ENCODE results near the gene IL33. TPM values are rescaled to one million over a fixed set of nuclear protein-coding genes. Genes with fewer than 3 reads are reported as not detected.

The IL33 gene
- total and polyA plus RNA-seq, 2 experiments from 2014 or later: 2.9 to 3.8 TPM

GRCh38 chr9:6224393-6225154 is 9.0 kb downstream of the IL33 start:
- in situ Hi-C loops (cut with MboI): no loop called here
- Histone ChIP-seq H3F3A (ENCODE audit: insufficient read depth) (peaks cover 3% of the 10 kb centered on the region; the same call in 1 of the 2 replicates), H3K79me2 (ENCODE audit: insufficient read depth) (no peaks in the 10 kb centered on the region), H3K4me2 (ENCODE audit: unreplicated experiment) (no peak overlapping the region), H4K20me1 (ENCODE audit: insufficient read depth) (no peaks in the 10 kb centered on the region), H3K27ac (no peak overlapping the region), H3K9me2 (ENCODE audit: insufficient read depth) (no peaks in the 10 kb centered on the region), H3K27me3 (replicated peaks; ENCODE audit: insufficient read depth) (no peaks in the 10 kb centered on the region), H3K36me3 (ENCODE audit: low read depth) (no peaks in the 10 kb centered on the region), H3K9me3 (ENCODE audit: low read depth) (no peaks in the 10 kb centered on the region), H3K9ac (no peak overlapping the region), H2AFZ (no peak overlapping the region), H3K4me1 (ENCODE audit: insufficient read depth) (peaks cover 15% of the 10 kb centered on the region), H3K4me3 (no peak overlapping the region)
- 70 to 75% methylated on average over 1 of the region's 1 CpG for WGBS, 2 experiments (ENCODE audit: low coverage in 1 of 2, low lambda C conversion rate in 2 of 2, missing lambda C conversion rate in 2 of 2)
- TF ChIP-seq EZH2 (IDR thresholded peaks at IDR 0.05; ENCODE audit: insufficient read depth, poor library complexity, severe bottlenecking) (no peak), EZH2phosphoT487 (IDR thresholded peaks at IDR 0.05; ENCODE audit: insufficient read depth, low read depth) (no peak)
- no peak for DNase-seq

DNA sequence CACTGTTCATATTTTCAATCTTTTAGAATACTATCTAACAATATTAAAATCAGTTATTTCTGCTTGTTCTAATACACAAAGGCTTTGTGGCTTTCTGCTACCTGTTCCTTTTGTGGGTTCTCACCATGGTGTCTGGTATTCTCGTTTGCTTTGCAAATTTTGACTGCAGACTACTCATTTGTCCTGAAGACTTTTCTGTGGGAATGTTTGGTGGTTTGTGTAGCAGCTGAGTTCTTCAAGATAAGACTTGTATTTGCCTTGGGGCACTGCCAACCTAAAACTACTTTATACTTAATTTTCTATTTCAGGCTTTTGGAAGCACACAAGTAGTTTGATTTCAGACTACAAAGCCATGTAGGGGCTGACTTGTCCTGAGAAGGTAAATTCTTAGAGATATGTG is 11.1 kb downstream of the IL33 start:
- Histone ChIP-seq H3K79me2 (ENCODE audit: insufficient read depth) (no peaks in the 10 kb centered on the region), H3K27ac (no peak overlapping the region), H3K4me3 (no peak overlapping the region), H2AFZ (no peak overlapping the region), H3K36me3 (ENCODE audit: low read depth) (no peaks in the 10 kb centered on the region), H3K4me1 (ENCODE audit: insufficient read depth) (peaks cover 26% of the 10 kb centered on the region), H3F3A (ENCODE audit: insufficient read depth) (peaks cover 17% of the 10 kb centered on the region; the same call in 1 of the 2 replicates), H4K20me1 (ENCODE audit: insufficient read depth) (no peaks in the 10 kb centered on the region), H3K9ac (no peak overlapping the region), H3K27me3 (replicated peaks; ENCODE audit: insufficient read depth) (no peaks in the 10 kb centered on the region), H3K4me2 (ENCODE audit: unreplicated experiment) (no peak overlapping the region), H3K9me2 (ENCODE audit: insufficient read depth) (no peaks in the 10 kb centered on the region), H3K9me3 (ENCODE audit: low read depth) (no peaks in the 10 kb centered on the region)
- TF ChIP-seq EZH2phosphoT487 (IDR thresholded peaks at IDR 0.05; ENCODE audit: insufficient read depth, low read depth) (no peak), EZH2 (IDR thresholded peaks at IDR 0.05; ENCODE audit: insufficient read depth, poor library complexity, severe bottlenecking) (no peak)
- peak; percentile 25 for DNase-seq
- in situ Hi-C loops (cut with MboI): no loop called here
- 36 to 38% methylated on average over 1 of the region's 1 CpG for WGBS, 2 experiments (ENCODE audit: low coverage in 1 of 2, low lambda C conversion rate in 2 of 2, missing lambda C conversion rate in 2 of 2)

- H3K9me3 ChIP-seq (ENCODE audit: low read depth): no peaks in the 10 kb centered on the region
- no peaks in the 10 kb centered on the region for H3K36me3 ChIP-seq (ENCODE audit: low read depth)
- H3K4me1 ChIP-seq (ENCODE audit: insufficient read depth): peaks cover 24% of the 10 kb centered on the region
- H3K9me2 ChIP-seq (ENCODE audit: insufficient read depth): no peaks in the 10 kb centered on the region
- DNase-seq: no peak
- H3K4me2 ChIP-seq (ENCODE audit: unreplicated experiment): no peak overlapping the region
- in situ Hi-C loops (cut with MboI): no loop called here
- H3F3A ChIP-seq (ENCODE audit: insufficient read depth): peaks cover 17% of the 10 kb centered on the region; the same call in 1 of the 2 replicates
- no peak overlapping the region for H2AFZ ChIP-seq
- H3K27me3 ChIP-seq (replicated peaks; ENCODE audit: insufficient read depth): no peaks in the 10 kb centered on the region
- no peaks in the 10 kb centered on the region for H3K79me2 ChIP-seq (ENCODE audit: insufficient read depth)
- TF ChIP-seq EZH2 (IDR thresholded peaks at IDR 0.05; ENCODE audit: insufficient read depth, poor library complexity, severe bottlenecking): no peak
- no peak for TF ChIP-seq EZH2phosphoT487 (IDR thresholded peaks at IDR 0.05; ENCODE audit: insufficient read depth, low read depth)
- H3K27ac ChIP-seq: no peak overlapping the region
- H3K4me3 ChIP-seq: no peak overlapping the region
- WGBS, 2 experiments (ENCODE audit: low coverage in 1 of 2, low lambda C conversion rate in 2 of 2, missing lambda C conversion rate in 2 of 2): 96 to 100% methylated on average over 2 of the region's 2 CpGs
- H4K20me1 ChIP-seq (ENCODE audit: insufficient read depth): no peaks in the 10 kb centered on the region
- H3K9ac ChIP-seq: no peak overlapping the region
These were observed 13.6 kb downstream of the IL33 start for GRCh38 chr9:6229186-6229585.

DNA sequence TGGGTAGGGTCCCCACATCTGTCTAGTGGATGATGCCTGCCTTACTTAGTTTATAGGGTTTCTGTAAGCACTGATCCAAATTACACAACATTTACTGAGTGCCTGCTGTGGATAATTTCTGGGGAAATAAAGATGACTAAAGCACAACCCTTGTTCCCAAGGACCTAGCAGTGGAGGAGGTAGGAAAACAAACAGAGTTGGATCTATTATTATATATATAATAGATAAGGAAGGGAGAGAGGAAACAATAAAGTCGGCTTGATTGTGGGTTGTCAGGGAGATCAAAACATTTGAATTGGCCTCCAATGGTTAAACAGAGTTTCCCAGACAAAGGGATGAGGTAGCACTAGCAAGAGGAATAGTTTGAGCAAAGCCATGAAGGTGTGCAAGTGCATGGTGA is 14.0 kb downstream of the IL33 start:
- WGBS, 2 experiments (ENCODE audit: low coverage in 1 of 2, low lambda C conversion rate in 2 of 2, missing lambda C conversion rate in 2 of 2): 94 to 96% methylated on average over 1 of the region's 1 CpG
- Histone ChIP-seq H3K4me2 (ENCODE audit: unreplicated experiment) (peak overlapping the region; percentile 35), H3K79me2 (ENCODE audit: insufficient read depth) (no peaks in the 10 kb centered on the region), H3K9me2 (ENCODE audit: insufficient read depth) (no peaks in the 10 kb centered on the region), H3K4me3 (no peak overlapping the region), H2AFZ (no peak overlapping the region), H3K4me1 (ENCODE audit: insufficient read depth) (peaks cover 24% of the 10 kb centered on the region), H4K20me1 (ENCODE audit: insufficient read depth) (no peaks in the 10 kb centered on the region), H3K36me3 (ENCODE audit: low read depth) (no peaks in the 10 kb centered on the region), H3F3A (ENCODE audit: insufficient read depth) (peaks cover 17% of the 10 kb centered on the region; the same call in 1 of the 2 replicates), H3K9ac (no peak overlapping the region), H3K27me3 (replicated peaks; ENCODE audit: insufficient read depth) (no peaks in the 10 kb centered on the region), H3K9me3 (ENCODE audit: low read depth) (no peaks in the 10 kb centered on the region), H3K27ac (no peak overlapping the region)
- in situ Hi-C loops (cut with MboI): no loop called here
- peak; percentile 13 for DNase-seq
- TF ChIP-seq EZH2 (IDR thresholded peaks at IDR 0.05; ENCODE audit: insufficient read depth, poor library complexity, severe bottlenecking): no peak
- no peak for TF ChIP-seq EZH2phosphoT487 (IDR thresholded peaks at IDR 0.05; ENCODE audit: insufficient read depth, low read depth)
